WTC11 (cell line): ENCODE results near the gene AHR.

Experiments used
- AFF4 ChIP-seq: sonication (generic); formaldehyde crosslinking; IDR thresholded peaks from 2 replicates; pipeline ENCODE4 v1.8.1; 2023; ENCODE audit warnings: mild to moderate bottlenecking, missing genetic modification reagents, borderline replicate concordance
- ATF2 ChIP-seq: sonication (generic); formaldehyde crosslinking; IDR thresholded peaks from 2 replicates; pipeline ENCODE4 v1.8.1; 2022; ENCODE audit warnings: low read depth, missing genetic modification reagents, borderline replicate concordance
- ATF3 ChIP-seq: sonication (generic); formaldehyde crosslinking; conservative IDR thresholded peaks from 2 replicates; pipeline ENCODE4 v1.8.1; 2022; ENCODE audit warnings: mild to moderate bottlenecking, missing genetic modification reagents
- CTCF ChIP-seq: fragments of 200-600 bp; IDR thresholded peaks from 2 replicates; pipeline ENCODE4 v1.8.0; 2022; ENCODE audit warnings: antibody characterized with exemption
- E2F1 ChIP-seq: sonication (generic); formaldehyde crosslinking; IDR thresholded peaks from 2 replicates; pipeline ENCODE4 v1.8.0; 2022; ENCODE audit warnings: mild to moderate bottlenecking, missing genetic modification reagents
- FOXJ3 ChIP-seq: sonication (generic); formaldehyde crosslinking; IDR thresholded peaks from 2 replicates; pipeline ENCODE4 v1.9.0; 2021; ENCODE audit warnings: missing genetic modification reagents, mild to moderate bottlenecking, borderline replicate concordance
- JUN ChIP-seq: sonication (generic); formaldehyde crosslinking; IDR thresholded peaks from 2 replicates; pipeline ENCODE4 v1.8.0; 2023; ENCODE audit warnings: mild to moderate bottlenecking, missing genetic modification reagents
- MYBL2 ChIP-seq: sonication (generic); formaldehyde crosslinking; IDR thresholded peaks from 2 replicates; pipeline ENCODE4 v1.8.1; 2023; ENCODE audit warnings: mild to moderate bottlenecking, moderate library complexity, missing genetic modification reagents
- NR2C2 ChIP-seq: sonication (generic); formaldehyde crosslinking; IDR thresholded peaks from 2 replicates; pipeline ENCODE4 v1.8.0; 2022; ENCODE audit warnings: mild to moderate bottlenecking, missing genetic modification reagents
- SP1 ChIP-seq: sonication (generic); formaldehyde crosslinking; conservative IDR thresholded peaks from 2 replicates; pipeline ENCODE4 v1.8.1; 2022; ENCODE audit warnings: missing genetic modification reagents
- TCF7 ChIP-seq: sonication (generic); formaldehyde crosslinking; IDR thresholded peaks from 2 replicates; pipeline ENCODE4 v1.8.0; 2022; ENCODE audit warnings: mild to moderate bottlenecking, low read depth, missing genetic modification reagents, moderate library complexity
- TP53 ChIP-seq: sonication (generic); formaldehyde crosslinking; IDR thresholded peaks from 2 replicates; pipeline ENCODE4 v1.8.1; 2023; ENCODE audit warnings: mild to moderate bottlenecking, missing genetic modification reagents
- ZBTB43 ChIP-seq: sonication (generic); formaldehyde crosslinking; IDR thresholded peaks from 2 replicates; pipeline ENCODE4 v1.8.1; 2023; ENCODE audit warnings: mild to moderate bottlenecking, missing genetic modification reagents
- ZNF317 ChIP-seq: sonication (generic); formaldehyde crosslinking; IDR thresholded peaks from 2 replicates; pipeline ENCODE4 v1.8.1; 2023; ENCODE audit warnings: low read depth, mild to moderate bottlenecking, moderate library complexity, missing genetic modification reagents, borderline replicate concordance

GRCh38 chr7:17307000-17307399 is 8.5 kb downstream of the AHR start:
- TF ChIP-seq CTCF: no peak
- TF ChIP-seq ATF3 (CRISPR knock-in tag): no peak
- no peak for TF ChIP-seq TP53 (CRISPR knock-in tag)
- TF ChIP-seq ATF2 (CRISPR knock-in tag): no peak
- TF ChIP-seq JUN (CRISPR knock-in tag): no peak
- no peak for TF ChIP-seq SP1 (CRISPR knock-in tag)
- TF ChIP-seq ZBTB43 (CRISPR knock-in tag): no peak
- no peak for TF ChIP-seq AFF4 (CRISPR knock-in tag)
- TF ChIP-seq NR2C2 (CRISPR knock-in tag): no peak
- TF ChIP-seq ZNF317 (CRISPR knock-in tag): no peak
- no peak for TF ChIP-seq FOXJ3
- no peak for TF ChIP-seq TCF7 (CRISPR knock-in tag)
- TF ChIP-seq MYBL2 (CRISPR knock-in tag): no peak
- no peak for TF ChIP-seq E2F1 (CRISPR knock-in tag)
